ENCODE measurements around the gene CCDC188.

CCDC188 gene

GRCh38 chr22:20121856-20122415 lies 28.9 kb downstream of the CCDC188 start:
- DNase-seq (ENCODE audit: low read depth), result no peak
- no peak overlapping the region for H3K4me3 ChIP-seq (ENCODE audit: control insufficient read depth, low read depth, low read length)
- no peak for TF ChIP-seq CTCF (IDR thresholded peaks at IDR 0.05; ENCODE audit: control insufficient read depth, insufficient read depth, low read depth, low read length, missing control alignments)

GRCh38 chr22:20118300-20119020 lies 32.4 kb downstream of the CCDC188 start:
- no peak for TF ChIP-seq CTCF (IDR thresholded peaks at IDR 0.05; ENCODE audit: control insufficient read depth, insufficient read depth, low read depth, low read length, missing control alignments)

GRCh38 chr22:20117633-20118299 lies 33.1 kb downstream of the CCDC188 start:
- TF ChIP-seq CTCF (IDR thresholded peaks at IDR 0.05; ENCODE audit: control insufficient read depth, insufficient read depth, low read depth, low read length, missing control alignments), result no peak
- peak overlapping the region; percentile 79 for H3K4me3 ChIP-seq (ENCODE audit: control insufficient read depth, low read depth, low read length)
- DNase-seq (ENCODE audit: low read depth), result no peak

More at GRCh38 chr22:20118300-20119020, 32.4 kb downstream of the CCDC188 start:
- peak overlapping the region; percentile 79 for H3K4me3 ChIP-seq (ENCODE audit: control insufficient read depth, low read depth, low read length)
- DNase-seq (ENCODE audit: low read depth), result no peak

GRCh38 chr22:20116951-20117632 lies 33.8 kb downstream of the CCDC188 start, which contains the start of gene TRMT2A:
TSS of gene TRMT2A (minus strand) at chr22:20117226. CDS start at chr22:20116906, 320 bp downstream.
- TF ChIP-seq CTCF (IDR thresholded peaks at IDR 0.05; ENCODE audit: control insufficient read depth, insufficient read depth, low read depth, low read length, missing control alignments), result no peak
- peak; percentile 87 for DNase-seq (ENCODE audit: low read depth)
- H3K4me3 ChIP-seq (ENCODE audit: control insufficient read depth, low read depth, low read length), result peak within 1 kb of the TSS; percentile 84

- no peak for DNase-seq (ENCODE audit: low read depth)
- H3K4me3 ChIP-seq (ENCODE audit: control insufficient read depth, low read depth, low read length), result peak overlapping the region; percentile 84
- no peak for TF ChIP-seq CTCF (IDR thresholded peaks at IDR 0.05; ENCODE audit: control insufficient read depth, insufficient read depth, low read depth, low read length, missing control alignments)
Measured at GRCh38 chr22:20116376-20116950, 34.4 kb downstream of the CCDC188 start.
